GM21825 (cell line): ENCODE measurements around the gene RALGPS2.

ENCODE experiments used
- ATAC-seq: cut with Tn5 transposase; IDR thresholded peaks from one replicate; pipeline ENCODE4 v1.9.1; 2021; ENCODE audit warnings: mild to moderate bottlenecking, moderate library complexity; ENCODE audit not compliant: unreplicated experiment

Gene RALGPS2

GRCh38 chr1:178960482-178961240 is 235.6 kb downstream of the RALGPS2 start:
- no peak for ATAC-seq

- ATAC-seq, result no peak
Observed at GRCh38 chr1:178961331-178961730, 236.3 kb downstream of the RALGPS2 start.

GRCh38 chr1:178961868-178962267 is 236.8 kb downstream of the RALGPS2 start:
- ATAC-seq, result no peak

GRCh38 chr1:178962853-178963711 is 238.0 kb downstream of the RALGPS2 start:
- ATAC-seq, result no peak

- no peak for ATAC-seq
Observed at GRCh38 chr1:178964469-178965330, 239.7 kb downstream of the RALGPS2 start.

- ATAC-seq, result no peak
Observed at GRCh38 chr1:178966312-178966711, 241.3 kb downstream of the RALGPS2 start.

GRCh38 chr1:178969226-178969987 is 244.4 kb downstream of the RALGPS2 start:
- ATAC-seq, result no peak

GRCh38 chr1:178970184-178970583 is 245.1 kb downstream of the RALGPS2 start:
- no peak for ATAC-seq
